HEK293T (cell line): Measurements from ENCODE around the gene ANGPTL2.

ENCODE experiments used
- ARNT ChIP-seq: fragments of 450-650 bp; IDR thresholded peaks from 2 replicates; pipeline ENCODE4 v1.6.1; 2017; ENCODE audit warnings: mild to moderate bottlenecking
- BHLHE40 ChIP-seq: fragments of 450-650 bp; IDR thresholded peaks from 2 replicates; pipeline ENCODE4 v1.6.1; 2016; ENCODE audit warnings: mild to moderate bottlenecking, moderate library complexity, borderline replicate concordance
- CTBP1 ChIP-seq: fragments of 450-650 bp; IDR thresholded peaks from 2 replicates; pipeline ENCODE4 v1.6.1; 2016; ENCODE audit warnings: borderline replicate concordance
- ELF4 ChIP-seq: fragments of 450-650 bp; IDR thresholded peaks from 2 replicates; pipeline ENCODE4 v1.6.1; 2017; ENCODE audit warnings: antibody characterized with exemption
- FOXM1 ChIP-seq: fragments of 450-650 bp; IDR thresholded peaks from 2 replicates; pipeline ENCODE4 v1.6.1; 2017; ENCODE audit warnings: mild to moderate bottlenecking, borderline replicate concordance
- HDGF ChIP-seq: fragments of 450-650 bp; IDR thresholded peaks from 2 replicates; pipeline ENCODE4 v1.6.1; 2017; ENCODE audit warnings: antibody characterized with exemption, borderline replicate concordance
- L3MBTL2 ChIP-seq: fragments of 450-650 bp; conservative IDR thresholded peaks from 2 replicates; pipeline ENCODE4 v1.6.1; 2016; ENCODE audit warnings: mild to moderate bottlenecking
- NFRKB ChIP-seq: fragments of 450-650 bp; IDR thresholded peaks from 2 replicates; pipeline ENCODE4 v1.6.1; 2016; ENCODE audit warnings: mild to moderate bottlenecking, moderate library complexity
- SP1 ChIP-seq: fragments of 450-650 bp; IDR thresholded peaks from 2 replicates; pipeline ENCODE4 v1.6.1; 2017
- SUZ12 ChIP-seq: fragments of 450-650 bp; IDR thresholded peaks from 2 replicates; pipeline ENCODE4 v1.6.1; 2016; ENCODE audit warnings: mild to moderate bottlenecking
- TARDBP ChIP-seq: fragments of 450-650 bp; IDR thresholded peaks from 2 replicates; pipeline ENCODE4 v1.6.1; 2016

- TF ChIP-seq SP1 (no peak), L3MBTL2 (no peak), FOXM1 (no peak), NFRKB (no peak), BHLHE40 (no peak), HDGF (no peak), SUZ12 (no peak), ARNT (no peak), ELF4 (no peak), TARDBP (no peak), CTBP1 (no peak)
Observed at GRCh38 chr9:127078336-127078735, 44.1 kb downstream of the ANGPTL2 start.
